ENCODE measurements around the gene TNRC18. TPM values are rescaled to one million over a fixed set of nuclear protein-coding genes. Genes with fewer than 3 reads are reported as not detected.
"Not testable (repeated sequence)": the region's sequence is repeated elsewhere in the genome, so short reads cannot be mapped to it uniquely, and the experiment has no call there.

TNRC18 gene
- total RNA-seq, 1 donor from 2014 or later, result 169 TPM

DNA sequence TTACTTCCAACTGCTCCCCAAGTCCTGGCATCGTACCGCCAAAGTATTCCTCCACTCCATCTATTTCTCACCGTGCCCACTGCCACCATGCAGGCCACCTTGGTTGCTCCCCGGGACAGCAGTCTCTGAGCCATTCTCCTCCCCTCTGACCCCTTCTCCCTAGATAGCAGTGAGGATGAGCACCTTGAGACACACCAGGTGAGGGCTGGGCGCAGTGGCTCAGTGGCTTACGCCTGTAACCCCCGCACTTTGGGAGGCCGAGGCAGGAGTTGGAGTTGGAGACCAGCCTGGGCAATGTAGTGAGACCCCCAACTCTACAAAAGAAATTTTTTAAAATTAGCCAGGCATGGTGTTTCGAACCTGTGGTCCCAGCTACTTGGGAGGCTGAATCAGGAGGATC is 136.7 kb downstream of the TNRC18 start:
- DNase-seq (ENCODE audit: extremely low spot score, unreplicated experiment), result no peak
- TF ChIP-seq, protein P1, sequence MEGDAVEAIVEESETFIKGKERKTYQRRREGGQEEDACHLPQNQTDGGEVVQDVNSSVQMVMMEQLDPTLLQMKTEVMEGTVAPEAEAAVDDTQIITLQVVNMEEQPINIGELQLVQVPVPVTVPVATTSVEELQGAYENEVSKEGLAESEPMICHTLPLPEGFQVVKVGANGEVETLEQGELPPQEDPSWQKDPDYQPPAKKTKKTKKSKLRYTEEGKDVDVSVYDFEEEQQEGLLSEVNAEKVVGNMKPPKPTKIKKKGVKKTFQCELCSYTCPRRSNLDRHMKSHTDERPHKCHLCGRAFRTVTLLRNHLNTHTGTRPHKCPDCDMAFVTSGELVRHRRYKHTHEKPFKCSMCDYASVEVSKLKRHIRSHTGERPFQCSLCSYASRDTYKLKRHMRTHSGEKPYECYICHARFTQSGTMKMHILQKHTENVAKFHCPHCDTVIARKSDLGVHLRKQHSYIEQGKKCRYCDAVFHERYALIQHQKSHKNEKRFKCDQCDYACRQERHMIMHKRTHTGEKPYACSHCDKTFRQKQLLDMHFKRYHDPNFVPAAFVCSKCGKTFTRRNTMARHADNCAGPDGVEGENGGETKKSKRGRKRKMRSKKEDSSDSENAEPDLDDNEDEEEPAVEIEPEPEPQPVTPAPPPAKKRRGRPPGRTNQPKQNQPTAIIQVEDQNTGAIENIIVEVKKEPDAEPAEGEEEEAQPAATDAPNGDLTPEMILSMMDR (conservative IDR thresholded peaks at IDR 0.05), result no peak
- H3K27ac Mint-ChIP-seq, result no peak overlapping the region
- H3K9me3 Mint-ChIP-seq, result no peaks in the 10 kb centered on the region
- no peaks in the 10 kb centered on the region for H3K27me3 Mint-ChIP-seq
- no peaks in the 10 kb centered on the region for H3K36me3 Mint-ChIP-seq
- H3K4me3 Mint-ChIP-seq, result no peak overlapping the region
- peaks cover 4% of the 10 kb centered on the region for H3K4me1 Mint-ChIP-seq (ENCODE audit: unreplicated experiment)

DNA sequence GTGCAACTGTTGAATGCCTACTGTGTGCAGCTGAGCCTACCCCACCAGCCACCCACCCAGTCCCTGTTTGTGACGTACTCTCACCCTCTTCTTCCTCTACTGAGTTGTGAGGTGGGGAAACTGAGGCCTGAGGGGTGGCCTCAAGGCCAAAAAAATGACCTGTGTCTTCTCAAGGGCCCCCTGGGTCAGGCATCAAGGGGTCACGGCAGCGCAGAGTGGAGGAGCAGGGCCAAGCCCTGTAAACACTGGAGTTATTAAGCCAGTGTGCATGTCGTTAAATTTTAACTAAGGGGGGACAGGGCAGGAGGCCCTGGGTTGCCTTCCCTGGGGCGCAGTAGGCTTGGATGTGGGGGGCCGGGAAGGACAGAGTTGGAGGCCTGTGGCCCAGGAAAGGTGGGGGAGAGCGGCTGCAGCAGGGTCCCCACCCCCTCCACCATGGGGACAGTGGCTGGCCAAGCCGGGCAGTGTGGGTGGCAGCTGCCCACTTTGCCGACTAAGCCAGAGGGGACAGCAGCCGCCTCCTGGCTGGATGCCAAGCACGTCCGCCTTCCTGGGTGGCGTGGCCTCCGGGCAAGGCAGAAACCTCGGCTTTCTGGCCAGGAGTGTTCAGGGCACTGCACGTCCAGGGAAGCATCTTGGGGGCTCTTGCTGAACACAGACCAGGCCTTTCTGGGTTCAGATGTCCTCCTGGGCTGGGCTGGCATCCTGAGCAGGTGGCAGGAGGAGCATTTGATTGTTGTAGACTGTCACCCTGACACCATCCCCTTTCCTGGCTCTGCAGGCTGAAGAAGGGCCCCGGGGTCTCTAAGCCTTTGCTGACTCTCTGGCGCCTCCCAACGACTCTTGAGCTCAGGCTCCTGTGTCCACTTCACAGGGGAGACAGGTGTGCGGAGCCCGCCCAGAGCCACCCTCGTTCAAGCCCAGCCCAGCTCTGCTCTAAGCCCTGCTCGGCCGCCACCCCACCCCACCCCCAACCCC is 139.0 kb downstream of the TNRC18 start:
- Mint-ChIP-seq H3K27me3 (no peaks in the 10 kb centered on the region), H3K4me3 (peak overlapping the region; percentile 86), H3K27ac (peak overlapping the region; percentile 82), H3K4me1 (ENCODE audit: unreplicated experiment) (peaks cover 4% of the 10 kb centered on the region), H3K36me3 (no peaks in the 10 kb centered on the region), H3K9me3 (no peaks in the 10 kb centered on the region)
- DNase-seq (ENCODE audit: extremely low spot score, unreplicated experiment), result no peak
- TF ChIP-seq, protein P1 (conservative IDR thresholded peaks at IDR 0.05), result peak; percentile 54

DNA sequence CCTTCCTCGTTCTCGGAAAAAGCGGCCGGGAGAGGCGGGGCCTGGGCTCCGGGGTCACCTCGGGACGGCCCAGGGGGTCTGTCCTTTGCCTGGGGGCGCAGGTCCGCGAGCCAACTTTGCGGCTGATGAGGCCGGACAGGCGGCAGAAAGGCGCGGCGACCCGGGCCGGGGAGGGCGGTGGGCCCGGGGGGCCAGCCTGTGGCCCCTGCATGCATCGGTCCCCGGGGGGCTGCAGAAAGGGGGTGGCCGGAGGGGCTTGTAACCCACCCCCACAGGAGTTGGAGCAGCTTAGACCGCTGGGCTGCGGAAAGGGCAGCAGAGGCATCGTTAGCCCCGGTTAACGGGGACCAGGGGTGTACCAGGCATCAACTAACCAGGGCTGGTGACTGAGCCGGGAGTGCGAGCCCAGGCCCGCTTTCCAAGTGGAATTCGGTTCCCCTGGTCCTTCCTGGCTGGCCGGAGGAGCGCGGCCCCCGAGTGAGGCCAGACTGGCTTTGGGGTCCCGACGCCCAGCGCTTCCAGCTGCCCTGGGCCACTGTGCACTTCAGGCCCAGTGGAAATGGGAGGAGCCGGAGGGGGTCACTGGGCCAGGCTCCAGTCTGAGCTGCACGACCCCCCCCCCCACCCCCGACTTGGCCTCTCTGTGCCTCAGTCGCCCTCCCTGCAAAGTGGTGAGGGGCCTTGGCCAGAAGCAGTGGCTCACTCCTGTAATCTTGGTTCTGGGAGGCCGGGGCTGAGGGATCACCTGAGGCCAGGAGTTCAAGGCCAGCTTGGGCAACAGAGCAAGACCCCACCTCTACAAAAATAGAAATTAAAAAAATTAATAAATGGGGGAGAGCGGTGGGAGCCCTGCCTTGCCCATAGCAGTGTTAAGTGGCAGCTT is 140.0 kb downstream of the TNRC18 start:
- H3K27ac Mint-ChIP-seq, result peak overlapping the region; percentile 82
- TF ChIP-seq, protein P1 (conservative IDR thresholded peaks at IDR 0.05), result no peak
- H3K36me3 Mint-ChIP-seq, result no peaks in the 10 kb centered on the region
- H3K4me1 Mint-ChIP-seq (ENCODE audit: unreplicated experiment), result peaks cover 8% of the 10 kb centered on the region
- DNase-seq (ENCODE audit: extremely low spot score, unreplicated experiment), result no peak
- no peaks in the 10 kb centered on the region for H3K27me3 Mint-ChIP-seq
- peak overlapping the region; percentile 86 for H3K4me3 Mint-ChIP-seq
- no peaks in the 10 kb centered on the region for H3K9me3 Mint-ChIP-seq

DNA sequence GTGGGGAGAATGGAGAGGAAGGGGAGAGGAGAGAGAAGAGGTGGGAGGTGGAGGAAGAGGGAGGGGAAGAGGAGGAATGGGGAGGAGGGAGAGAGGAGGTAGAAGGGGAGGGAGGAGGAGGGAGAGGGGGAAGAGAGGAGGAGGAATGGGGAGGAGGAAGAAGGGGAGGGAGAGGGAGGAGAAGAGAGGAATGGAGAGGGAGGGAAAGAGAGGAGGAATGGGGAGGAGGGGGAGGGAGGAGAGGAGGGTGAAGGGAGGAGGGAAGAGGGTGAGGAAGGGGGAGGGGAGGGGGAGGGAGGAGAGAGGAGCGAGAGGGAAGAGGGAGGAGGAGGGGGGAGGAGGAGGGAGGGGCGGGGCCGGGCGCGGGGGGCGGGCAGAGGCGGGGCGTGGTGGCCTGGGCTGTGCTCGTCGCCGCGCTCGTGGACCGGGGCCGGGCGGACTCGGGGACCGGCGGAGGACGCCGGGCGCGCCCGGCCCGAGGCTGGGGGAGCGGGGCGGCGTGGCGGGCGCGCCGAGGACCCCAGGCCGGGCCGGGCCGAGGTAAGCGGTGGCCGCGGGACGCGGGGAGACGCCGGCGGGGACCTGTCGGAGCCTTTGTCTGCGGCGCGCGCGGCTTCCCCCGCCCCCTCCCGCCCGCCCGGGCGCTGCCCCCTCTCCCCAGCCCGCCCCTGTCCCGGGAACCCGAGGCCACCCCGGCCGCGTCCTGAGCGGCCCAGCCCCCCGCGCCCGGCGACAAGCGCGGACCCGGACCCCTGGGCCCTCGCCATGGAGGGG is 140.9 kb downstream of the TNRC18 start, which contains the start of gene SLC29A4:
Gene SLC29A4, plus strand, starts transcription at position 401 of the 774 bp plus-strand sequence. CDS start 4,874 bp downstream, outside the sequence.
- H3K4me3 Mint-ChIP-seq, result peak within 1 kb of the TSS; percentile 77
- H3K27ac Mint-ChIP-seq, result no peak within 1 kb of the TSS
- H3K4me1 Mint-ChIP-seq (ENCODE audit: unreplicated experiment), result peaks cover 8% of the 10 kb centered on the region
- no peaks in the 10 kb centered on the region for H3K36me3 Mint-ChIP-seq
- no peaks in the 10 kb centered on the region for H3K9me3 Mint-ChIP-seq
- H3K27me3 Mint-ChIP-seq, result no peaks in the 10 kb centered on the region
- TF ChIP-seq, protein P1 (conservative IDR thresholded peaks at IDR 0.05), result no peak
- no peak for DNase-seq (ENCODE audit: extremely low spot score, unreplicated experiment)

DNA sequence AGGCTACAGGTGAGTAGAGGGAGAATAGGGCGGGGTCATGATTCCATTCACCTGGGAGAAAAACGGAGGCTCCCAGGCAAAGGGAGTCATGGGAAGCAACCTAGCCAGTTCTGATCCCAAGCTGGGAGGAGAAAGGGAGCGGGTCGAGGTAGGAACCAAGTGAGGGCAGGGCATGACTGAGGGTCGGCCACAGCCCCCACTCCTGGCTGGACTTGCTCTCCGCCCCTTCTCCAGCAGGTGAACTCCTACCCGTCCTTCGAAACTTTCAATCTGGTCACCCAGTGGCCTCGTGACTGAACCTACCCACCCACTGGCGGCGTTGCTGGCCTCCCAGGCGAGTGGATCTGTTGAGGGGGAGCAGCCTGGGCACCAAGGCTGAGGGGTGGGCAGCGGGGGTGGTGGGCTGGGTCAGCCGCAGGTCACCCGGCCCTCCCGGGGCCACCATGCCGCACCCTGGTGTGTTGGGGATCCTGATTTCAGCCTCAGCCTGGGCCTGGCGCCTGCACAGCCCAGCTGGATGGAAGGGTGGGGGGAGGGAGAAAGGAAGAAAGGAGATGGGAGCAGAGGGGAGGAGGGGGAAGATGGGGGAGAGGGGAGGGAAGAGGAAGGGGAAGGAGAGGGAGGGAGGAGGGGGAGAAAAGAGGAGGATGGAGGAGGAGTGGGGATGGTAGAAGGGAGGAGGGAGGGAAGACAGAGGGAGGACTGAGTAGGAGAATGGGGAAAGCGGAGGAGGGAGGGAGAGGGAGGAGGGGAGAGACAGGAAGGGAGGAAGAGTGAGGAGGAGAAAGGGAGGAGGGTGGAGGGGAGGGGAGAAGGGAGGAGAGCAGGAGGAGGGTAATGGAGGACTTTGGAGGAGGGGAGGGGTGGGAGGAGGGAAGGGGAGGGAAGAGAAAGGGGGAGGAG is 141.8 kb downstream of the TNRC18 start:
- Mint-ChIP-seq H3K27ac (peak overlapping the region; percentile 43), H3K4me3 (peak overlapping the region; percentile 77)
- not testable (repeated sequence) for H3K27me3 Mint-ChIP-seq; H3K36me3 Mint-ChIP-seq; H3K9me3 Mint-ChIP-seq; H3K4me1 Mint-ChIP-seq (ENCODE audit: unreplicated experiment); DNase-seq (ENCODE audit: extremely low spot score, unreplicated experiment)
